ENCODE data around the gene MUC12. TPM values are rescaled to one million over a fixed set of nuclear protein-coding genes. Genes with fewer than 3 reads are reported as not detected.

Gene MUC12
- total and polyA plus RNA-seq, 9 of the 15 experiments (the other 6 are each of a cell fraction or from before 2014, with no cell fraction given): 0.23 to 1.2 (median 0.79) TPM; not detected in 1

DNA sequence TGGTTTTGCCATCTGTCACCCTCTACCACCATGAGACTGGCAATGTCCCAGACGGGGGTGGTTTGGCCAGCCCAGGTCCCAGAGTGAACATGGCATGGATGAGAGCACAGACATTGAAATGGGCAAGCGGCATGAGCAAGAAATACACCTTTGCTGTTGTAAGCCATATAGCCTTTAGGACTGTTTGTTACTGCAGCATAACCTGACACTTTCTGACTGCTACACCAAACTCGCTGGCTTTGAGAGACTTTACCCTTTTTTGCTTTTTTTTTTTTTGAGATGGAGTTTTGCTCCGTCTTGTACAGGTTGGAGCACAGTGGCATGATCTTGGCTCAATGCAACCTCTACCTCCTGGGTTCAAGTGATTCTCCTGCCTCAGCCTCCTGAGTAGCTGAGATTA, 25.2 kb upstream of the MUC12 start (continued):
- TF ChIP-seq HDAC6 (IDR thresholded peaks at IDR 0.05; ENCODE audit: low read depth, low read length): no peak
- TF ChIP-seq TAF15 (IDR thresholded peaks at IDR 0.05; ENCODE audit: low read depth, low read length): no peak
- TF ChIP-seq ZNF12 (CRISPR knock-in tag; IDR thresholded peaks at IDR 0.05): peak; percentile 97
- TF ChIP-seq GTF2F1 (IDR thresholded peaks at IDR 0.05; ENCODE audit: low read depth, low read length): no peak
- 0 out of 4 replicates have a peak, but pooled peaks of 1 of the 2 experiments have one; percentile 18 for TF ChIP-seq KDM1A (IDR thresholded peaks at IDR 0.05)
- no peak for TF ChIP-seq STAG1 (CRISPR knock-in tag; IDR thresholded peaks at IDR 0.05; ENCODE audit: borderline replicate concordance)
- peak in 1 of 2 experiments; percentile 27; a peak in 1 of 4 replicates for TF ChIP-seq TRIM24 (IDR thresholded peaks at IDR 0.05)

DNA sequence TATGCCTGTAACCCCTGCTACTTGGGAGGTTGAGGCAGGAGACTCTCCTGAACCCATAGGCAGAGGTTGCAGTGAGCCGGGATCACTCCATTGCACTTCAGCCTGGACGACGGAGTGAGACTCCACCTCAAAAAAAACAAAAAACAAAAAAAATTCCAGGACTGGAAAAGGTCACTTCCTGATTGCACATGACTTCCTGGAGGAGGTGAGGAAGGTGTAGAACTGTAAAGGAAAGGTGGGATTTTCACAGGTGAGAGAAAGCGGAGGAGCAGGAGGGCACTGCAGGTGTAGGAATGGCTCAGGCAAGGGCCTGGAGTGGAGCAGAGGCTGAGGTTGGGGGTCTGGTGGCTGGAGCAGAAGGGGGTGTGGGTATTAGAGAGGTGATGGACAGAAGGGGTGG, 23.3 kb upstream of the MUC12 start:
- 22% methylated on average over 4 of the region's 4 CpGs for WGBS (ENCODE audit: insufficient coverage, low coverage, missing lambda C conversion rate)
- in situ Hi-C loops (cut with MboI): no loop called here
- CTCF ChIA-PET (ENCODE audit: low intra/inter-chr PET ratio): no interaction called here

More for the DNA sequence above, 23.3 kb upstream of the MUC12 start:
- no peak for ATAC-seq
- Histone ChIP-seq H3K9me3 (replicated peaks; ENCODE audit: control insufficient read depth, insufficient read depth, low read depth, low read length) (peaks cover 2% of the 10 kb centered on the region; the same call in 1 of the 2 replicates), H3K36me3 (ENCODE audit: control insufficient read depth, insufficient read depth, low read length) (no peaks in the 10 kb centered on the region), H3K4me2 (ENCODE audit: insufficient read depth, low read length) (no peak overlapping the region), H3K27ac (ENCODE audit: extremely low read depth, low read depth, low read length) (no peak overlapping the region), H2AFZ (ENCODE audit: low read depth, low read length) (no peak overlapping the region), H3K4me1 (replicated peaks in 1 of 2; ENCODE audit: control insufficient read depth in 2 of 2, insufficient read depth in 2 of 2, low read length in 2 of 2) (peaks cover 0 to 12% of the 10 kb centered on the region in 2 experiments; a peak in 2 of 5 replicates), H3K9ac (ENCODE audit: insufficient read depth in 1 of 2, low read depth in 2 of 2, low read length in 2 of 2) (no peak overlapping the region), H3K4me3 (no peak overlapping the region), H4K20me1 (replicated peaks; ENCODE audit: control insufficient read depth, insufficient read depth, low read length) (0 out of 2 replicates have a peak, but pooled peaks cover 2% of the 10 kb centered on the region), H3K9me1 (ENCODE audit: control insufficient read depth, insufficient read depth, low read length) (no peaks in the 10 kb centered on the region), H3K27me3 (ENCODE audit: control insufficient read depth in 2 of 2, insufficient read depth in 2 of 2, low read length in 2 of 2) (peaks cover 21 to 38% of the 10 kb centered on the region in 2 experiments), H3K79me2 (ENCODE audit: control insufficient read depth, insufficient read depth, low read length) (no peaks in the 10 kb centered on the region)
- intact Hi-C loops (cut with micrococcal nuclease): no loop called here
- TF ChIP-seq BCOR (IDR thresholded peaks at IDR 0.05): peak; percentile 63
- TF ChIP-seq, protein P1, sequence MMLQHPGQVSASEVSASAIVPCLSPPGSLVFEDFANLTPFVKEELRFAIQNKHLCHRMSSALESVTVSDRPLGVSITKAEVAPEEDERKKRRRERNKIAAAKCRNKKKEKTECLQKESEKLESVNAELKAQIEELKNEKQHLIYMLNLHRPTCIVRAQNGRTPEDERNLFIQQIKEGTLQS (IDR thresholded peaks at IDR 0.05): no peak
- TF ChIP-seq, protein P1 (CRISPR knock-in tag; conservative IDR thresholded peaks at IDR 0.05): no peak
- TF ChIP-seq SNRNP70 (optimal IDR thresholded peaks at IDR 0.05; ENCODE audit: low read depth, low read length): no peak
- no peak for TF ChIP-seq RAD51 (IDR thresholded peaks at IDR 0.05; ENCODE audit: borderline replicate concordance, low read depth)
- TF ChIP-seq ZFP36 (IDR thresholded peaks at IDR 0.05; ENCODE audit: low read depth, low read length, partially characterized antibody): peak; percentile 83
- no peak for TF ChIP-seq XRCC4 (IDR thresholded peaks at IDR 0.05; ENCODE audit: extremely low read depth, insufficient read depth, insufficient read length)
- FAIRE-seq: no peak
- no TSS peak for BruUV-seq (replicated peaks)
- no peak for DNase-seq (ENCODE audit: extremely low read depth in 1 of 4, low spot score in 3 of 4)
- POLR2A ChIA-PET: no interaction called here

All from K562 (cell line).